Kidney (tissue), 14 donors: ENCODE measurements around the gene SCN5A. TPM values are rescaled to one million over a fixed set of nuclear protein-coding genes. Genes with fewer than 3 reads are reported as not detected.

Experiments
- DNase-seq, 5 donors: peaks; one replicate each; pipeline ENCODE4 v3.0.0-alpha.2; 2013 to 2020
- FAIRE-seq: peaks from 2 replicates; lab custom pipeline; 2012; peaks lifted over from hg19 to GRCh38; lab: Jason Lieb, UNC
- H3K27ac ChIP-seq, 2 donors: one replicate each; pipeline ENCODE4 v1.7.0; 2013; ENCODE audit warnings: low read depth in 2 of 2, low read length in 2 of 2, inconsistent platforms in 1 of 2
- H3K27me3 ChIP-seq: one replicate; pipeline ENCODE4 v1.7.1; 2013; ENCODE audit warnings: low read length, inconsistent platforms; ENCODE audit not compliant: control insufficient read depth, insufficient read depth
- H3K36me3 ChIP-seq, 3 donors: one replicate each; pipeline versions ENCODE4 v1.7.0 to v1.7.1; 2013; ENCODE audit warnings: low read length in 3 of 3, control low read depth in 1 of 3, inconsistent platforms in 1 of 3; ENCODE audit not compliant: insufficient read depth in 3 of 3, control insufficient read depth in 2 of 3
- H3K4me1 ChIP-seq, 3 donors: one replicate each; pipeline versions ENCODE4 v1.7.0 to v1.7.1; 2013; ENCODE audit warnings: low read length in 3 of 3, inconsistent platforms in 1 of 3, low read depth in 1 of 3; ENCODE audit not compliant: control insufficient read depth in 2 of 3, insufficient read depth in 2 of 3
- H3K4me3 ChIP-seq, 3 donors: one replicate each; pipeline versions ENCODE4 v1.7.0 to v1.8.1; 2013; ENCODE audit warnings: low read length in 3 of 3, control low read depth in 1 of 3, inconsistent platforms in 1 of 3
- H3K9ac ChIP-seq, 3 donors: one replicate each; pipeline versions ENCODE4 v1.7.0 to v1.7.1; 2013; ENCODE audit warnings: low read length in 3 of 3, control low read depth in 1 of 3, inconsistent platforms in 1 of 3
- H3K9me3 ChIP-seq, 3 donors: one replicate each; pipeline versions ENCODE4 v1.7.0 to v1.7.1; 2013; ENCODE audit warnings: low read length in 3 of 3, control low read depth in 1 of 3, inconsistent platforms in 1 of 3; ENCODE audit not compliant: control insufficient read depth in 2 of 3, insufficient read depth in 1 of 3
- CTCF ChIP-seq: IDR thresholded peaks from 3 replicates; pipeline ENCODE4 v1.5.1; 2012; ENCODE audit warnings: mild to moderate bottlenecking, moderate library complexity, borderline replicate concordance; ENCODE audit not compliant: insufficient read depth; ENCODE audit errors: extremely low read depth
- intact Hi-C: fragments of 100-400 bp; cut with DNase I; formaldehyde crosslinking; loops from one replicate; pipeline ENCODE4 v1.11.1; 2022
- polyA plus RNA-seq: library from polyadenylated mRNA; stranded (reverse); fragments of 350-450 nt; fragmentation: Illumina TruSeq; extraction: RNeasy Lipid Tissue Mini Kit (QIAGEN cat#74804); gene quantifications from one replicate; pipeline ENCODE4 v1.2.3, GENCODE V29; 2014; ENCODE audit warnings: low read depth, low replicate concordance; ENCODE audit not compliant: insufficient read depth
- total RNA-seq: library from RNA; stranded (reverse); fragmentation: NEBNext Ultra II Directional; extraction: Animal tissue kit (Norgen Biotek cat#: 25700); gene quantifications from one replicate; pipeline ENCODE4 v1.2.1, GENCODE V29; 2021
- donor health status: control.
- donor health status: control.
- donor health status: control.
- donor health status: control.
- donor health status: control.
- donor health status: DM: yes; HTN: yes; CAD: no.
- donor health status: Normal renal cell carcinoma (clear cell type).

The SCN5A gene
- total and polyA plus RNA-seq, 2 donors from 2014 or later: 0.06 to 0.72 TPM

- Histone ChIP-seq H3K27ac (no peak overlapping the region), H3K27me3 (no peaks in the 10 kb centered on the region), H3K36me3 (no peaks in the 10 kb centered on the region), H3K4me1 (no peaks in the 10 kb centered on the region), H3K9me3 (no peaks in the 10 kb centered on the region), H3K4me3 (no peak overlapping the region), H3K9ac (no peak overlapping the region)
- DNase-seq (no peak), FAIRE-seq (no peak)
- intact Hi-C loops: no loop called here
- no peak for TF ChIP-seq CTCF
Measured at GRCh38 chr3:38620236-38620635, 29.3 kb downstream of the SCN5A start.

GRCh38 chr3:38618343-38618742 is 31.1 kb downstream of the SCN5A start:
- H3K27me3 ChIP-seq: no peaks in the 10 kb centered on the region
- intact Hi-C loops: no loop called here

GRCh38 chr3:38617586-38617985 is 31.9 kb downstream of the SCN5A start:
- Histone ChIP-seq H3K9ac (no peak overlapping the region), H3K4me1 (no peaks in the 10 kb centered on the region), H3K27me3 (no peaks in the 10 kb centered on the region), H3K36me3 (no peaks in the 10 kb centered on the region), H3K9me3 (no peaks in the 10 kb centered on the region), H3K27ac (no peak overlapping the region), H3K4me3 (no peak overlapping the region)
- DNase-seq (no peak), FAIRE-seq (no peak)
- no peak for TF ChIP-seq CTCF
- intact Hi-C loops: no loop called here

More at GRCh38 chr3:38618343-38618742, 31.1 kb downstream of the SCN5A start:
- no peaks in the 10 kb centered on the region for H3K36me3 ChIP-seq
- no peak overlapping the region for H3K27ac ChIP-seq
- no peak overlapping the region for H3K9ac ChIP-seq
- no peak for DNase-seq
- FAIRE-seq: no peak
- TF ChIP-seq CTCF: no peak
- H3K4me3 ChIP-seq: no peak overlapping the region
- H3K4me1 ChIP-seq: no peaks in the 10 kb centered on the region
- H3K9me3 ChIP-seq: no peaks in the 10 kb centered on the region

GRCh38 chr3:38617137-38617536 is 32.4 kb downstream of the SCN5A start:
- Histone ChIP-seq H3K36me3 (no peaks in the 10 kb centered on the region), H3K27ac (no peak overlapping the region), H3K27me3 (no peaks in the 10 kb centered on the region), H3K9me3 (no peaks in the 10 kb centered on the region), H3K4me3 (no peak overlapping the region), H3K4me1 (no peaks in the 10 kb centered on the region), H3K9ac (no peak overlapping the region)
- TF ChIP-seq CTCF: no peak
- intact Hi-C loops: no loop called here
- DNase-seq (no peak), FAIRE-seq (no peak)
